ENCODE measurements around the gene KIF5C. TPM values are rescaled to one million over a fixed set of nuclear protein-coding genes. Genes with fewer than 3 reads are reported as not detected.

The KIF5C gene
- total RNA-seq, 1 experiment from 2014 or later = 1.4 TPM

GRCh38 chr2:148943097-148943496, 68.1 kb downstream of the KIF5C start:
- no peak for DNase-seq (ENCODE audit: low read depth, low spot score)
- in situ Hi-C loops (cut with HindIII; ENCODE audit: low pct_unique_long_range_greater_than_20kb, low sequenced_read_pairs) = no loop called here

DNA sequence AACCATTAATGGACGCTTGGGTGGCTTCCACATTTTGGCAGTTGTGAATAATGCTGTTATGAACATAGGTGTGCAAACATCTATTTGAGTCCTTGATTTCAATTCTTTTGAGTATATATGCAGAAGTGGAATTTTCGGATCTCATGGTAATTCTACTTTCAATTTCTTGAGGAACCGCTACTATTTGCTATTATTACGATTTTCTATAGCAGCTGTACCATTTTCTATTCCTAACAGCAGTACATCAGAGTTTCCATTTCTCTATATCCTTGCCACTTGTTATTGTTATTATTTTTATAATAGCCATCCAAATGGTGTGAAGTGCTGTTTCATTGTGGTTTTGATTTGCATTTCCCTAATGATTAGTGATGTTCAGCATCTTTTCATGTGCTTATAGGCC, 69.5 kb downstream of the KIF5C start:
- no peak for DNase-seq (ENCODE audit: low read depth, low spot score)
- in situ Hi-C loops (cut with HindIII; ENCODE audit: low pct_unique_long_range_greater_than_20kb, low sequenced_read_pairs) = no loop called here

DNA sequence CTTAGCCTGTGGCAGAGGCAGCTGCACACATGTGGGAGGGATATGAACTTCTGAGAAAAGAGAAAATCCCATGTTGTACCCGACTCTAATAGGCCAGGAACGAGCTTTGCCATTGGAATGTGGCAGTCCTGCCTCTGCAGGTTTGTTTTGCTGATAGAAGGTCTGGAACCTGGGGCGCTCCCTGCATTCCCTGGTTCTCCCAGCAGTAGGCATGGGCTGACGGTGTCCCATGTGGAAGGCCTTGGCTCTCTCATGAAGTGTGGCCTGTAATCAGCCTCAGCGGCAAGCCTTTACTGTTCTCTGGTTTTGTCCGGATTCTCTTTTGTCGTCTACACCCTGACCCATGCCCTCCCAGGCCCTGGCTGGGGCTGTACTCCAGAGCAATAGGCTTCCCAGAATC, 72.3 kb downstream of the KIF5C start:
- in situ Hi-C loops (cut with HindIII; ENCODE audit: low pct_unique_long_range_greater_than_20kb, low sequenced_read_pairs) = no loop called here
- DNase-seq (ENCODE audit: low read depth, low spot score) = no peak

DNA sequence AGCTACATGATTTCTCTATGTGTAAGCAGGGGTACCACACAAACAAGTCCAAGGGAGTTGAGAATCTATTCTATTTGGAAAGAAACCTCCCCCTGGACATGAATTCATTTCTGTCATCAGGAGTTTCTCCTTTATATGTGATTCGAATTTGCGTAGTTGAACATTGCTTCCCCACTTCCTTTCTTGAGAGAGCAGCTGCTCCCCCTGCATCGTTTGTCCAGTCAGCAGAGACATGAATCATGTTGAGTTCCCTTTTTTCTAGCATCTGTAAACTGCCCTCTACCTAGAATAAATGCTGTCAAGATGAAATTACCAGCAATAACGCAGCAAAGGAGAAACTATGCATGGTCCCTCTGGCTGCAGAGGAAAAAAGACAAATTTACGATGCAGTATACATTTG, 73.8 kb downstream of the KIF5C start:
- DNase-seq (ENCODE audit: low read depth, low spot score) = no peak
- in situ Hi-C loops (cut with HindIII; ENCODE audit: low pct_unique_long_range_greater_than_20kb, low sequenced_read_pairs) = no loop called here

- DNase-seq (ENCODE audit: low read depth, low spot score) = no peak
- in situ Hi-C loops (cut with HindIII; ENCODE audit: low pct_unique_long_range_greater_than_20kb, low sequenced_read_pairs) = no loop called here
Observed at GRCh38 chr2:148949348-148949747, 74.3 kb downstream of the KIF5C start.

- in situ Hi-C loops (cut with HindIII; ENCODE audit: low pct_unique_long_range_greater_than_20kb, low sequenced_read_pairs) = no loop called here
Observed at GRCh38 chr2:148952621-148953020, 77.6 kb downstream of the KIF5C start.

DNA sequence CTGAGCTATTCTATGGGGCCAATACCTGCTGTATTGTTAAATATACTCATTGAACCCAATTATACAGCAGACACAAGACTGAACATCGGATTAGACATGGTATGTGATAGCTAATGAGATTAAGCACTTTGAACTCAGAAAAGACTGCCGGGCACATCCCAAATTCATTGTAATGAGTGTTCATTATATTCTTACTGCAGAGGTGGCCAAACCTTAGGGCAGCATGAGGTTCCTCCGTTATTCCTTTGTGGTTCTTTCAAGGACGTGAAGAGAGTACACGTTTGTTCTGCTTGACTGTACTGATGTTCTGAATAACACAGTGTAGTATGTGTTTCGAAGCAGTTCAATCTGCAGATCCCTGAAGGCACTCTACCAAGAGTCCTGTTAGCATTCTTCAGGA, 78.4 kb downstream of the KIF5C start:
- in situ Hi-C loops (cut with HindIII; ENCODE audit: low pct_unique_long_range_greater_than_20kb, low sequenced_read_pairs) = no loop called here
- DNase-seq (ENCODE audit: low read depth, low spot score) = no peak

More at GRCh38 chr2:148952621-148953020, 77.6 kb downstream of the KIF5C start:
- no peak for DNase-seq (ENCODE audit: low read depth, low spot score)

- DNase-seq (ENCODE audit: low read depth, low spot score) = no peak
- in situ Hi-C loops (cut with HindIII; ENCODE audit: low pct_unique_long_range_greater_than_20kb, low sequenced_read_pairs) = no loop called here
Observed at GRCh38 chr2:148954536-148954935, 79.5 kb downstream of the KIF5C start.

DNA sequence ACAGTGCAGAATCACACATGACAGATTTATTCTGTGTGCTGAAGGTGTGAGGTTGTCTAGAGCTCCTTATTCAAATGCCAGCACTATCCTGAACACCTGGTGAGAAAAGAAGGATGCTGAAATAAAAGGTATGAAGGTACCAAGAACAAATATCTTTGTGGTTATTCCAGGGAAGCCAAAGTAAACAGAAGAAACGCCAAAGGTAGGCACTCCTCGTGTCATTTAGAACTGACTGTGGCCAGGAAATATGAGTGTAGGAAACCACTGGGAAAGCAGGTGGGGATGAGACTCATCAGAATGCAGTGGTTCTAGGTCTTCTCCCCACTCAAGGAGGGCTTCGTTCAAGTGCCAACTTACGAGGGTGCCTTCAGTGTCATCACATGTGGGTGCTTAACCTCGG, 80.8 kb downstream of the KIF5C start:
- in situ Hi-C loops (cut with HindIII; ENCODE audit: low pct_unique_long_range_greater_than_20kb, low sequenced_read_pairs) = no loop called here
- DNase-seq (ENCODE audit: low read depth, low spot score) = no peak

DNA sequence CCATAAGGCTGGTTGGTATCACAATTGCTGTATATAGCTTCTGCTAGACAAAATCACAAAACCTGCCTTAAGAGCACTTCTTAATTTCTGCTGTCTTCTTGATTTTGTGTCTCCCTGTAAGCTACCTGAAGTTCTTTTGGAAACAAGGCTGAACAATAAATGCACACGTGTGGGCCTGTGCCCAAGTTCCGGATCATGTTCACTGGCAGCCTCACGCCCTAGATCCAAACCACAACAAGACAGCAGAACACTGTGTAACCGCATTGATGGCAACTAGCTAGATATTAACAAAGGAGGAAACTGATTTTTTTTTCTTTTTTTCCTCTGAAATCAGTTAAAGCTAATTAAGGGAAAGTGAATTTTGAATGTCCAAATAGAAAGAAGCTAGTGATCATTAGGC, 82.0 kb downstream of the KIF5C start:
- in situ Hi-C loops (cut with HindIII; ENCODE audit: low pct_unique_long_range_greater_than_20kb, low sequenced_read_pairs) = no loop called here
- no peak for DNase-seq (ENCODE audit: low read depth, low spot score)

GRCh38 chr2:148959745-148960144, 84.7 kb downstream of the KIF5C start:
- in situ Hi-C loops (cut with HindIII; ENCODE audit: low pct_unique_long_range_greater_than_20kb, low sequenced_read_pairs) = no loop called here
- no peak for DNase-seq (ENCODE audit: low read depth, low spot score)

DNA sequence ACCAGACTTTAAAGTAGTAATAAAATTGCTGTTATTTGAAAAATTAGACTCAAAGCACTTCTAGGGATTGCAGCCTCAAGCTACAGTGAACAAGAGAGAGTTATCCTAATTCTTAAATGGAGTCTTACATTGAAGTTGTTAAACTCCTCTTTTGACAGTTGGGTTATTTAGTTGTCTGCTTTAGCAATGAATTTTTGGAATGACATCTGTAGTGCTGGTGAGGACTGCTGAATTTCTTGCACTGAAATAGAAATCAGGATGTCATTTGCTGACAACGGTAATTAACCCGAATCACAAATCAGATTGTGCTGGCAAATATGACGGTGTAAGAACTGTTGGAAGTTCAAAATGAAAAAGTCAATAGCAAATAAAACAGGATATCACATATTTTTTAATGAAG, 85.5 kb downstream of the KIF5C start:
- in situ Hi-C loops (cut with HindIII; ENCODE audit: low pct_unique_long_range_greater_than_20kb, low sequenced_read_pairs) = no loop called here
- DNase-seq (ENCODE audit: low read depth, low spot score) = no peak

GRCh38 chr2:148963461-148963860, 88.4 kb downstream of the KIF5C start:
- in situ Hi-C loops (cut with HindIII; ENCODE audit: low pct_unique_long_range_greater_than_20kb, low sequenced_read_pairs) = no loop called here
- no peak for DNase-seq (ENCODE audit: low read depth, low spot score)

DNA sequence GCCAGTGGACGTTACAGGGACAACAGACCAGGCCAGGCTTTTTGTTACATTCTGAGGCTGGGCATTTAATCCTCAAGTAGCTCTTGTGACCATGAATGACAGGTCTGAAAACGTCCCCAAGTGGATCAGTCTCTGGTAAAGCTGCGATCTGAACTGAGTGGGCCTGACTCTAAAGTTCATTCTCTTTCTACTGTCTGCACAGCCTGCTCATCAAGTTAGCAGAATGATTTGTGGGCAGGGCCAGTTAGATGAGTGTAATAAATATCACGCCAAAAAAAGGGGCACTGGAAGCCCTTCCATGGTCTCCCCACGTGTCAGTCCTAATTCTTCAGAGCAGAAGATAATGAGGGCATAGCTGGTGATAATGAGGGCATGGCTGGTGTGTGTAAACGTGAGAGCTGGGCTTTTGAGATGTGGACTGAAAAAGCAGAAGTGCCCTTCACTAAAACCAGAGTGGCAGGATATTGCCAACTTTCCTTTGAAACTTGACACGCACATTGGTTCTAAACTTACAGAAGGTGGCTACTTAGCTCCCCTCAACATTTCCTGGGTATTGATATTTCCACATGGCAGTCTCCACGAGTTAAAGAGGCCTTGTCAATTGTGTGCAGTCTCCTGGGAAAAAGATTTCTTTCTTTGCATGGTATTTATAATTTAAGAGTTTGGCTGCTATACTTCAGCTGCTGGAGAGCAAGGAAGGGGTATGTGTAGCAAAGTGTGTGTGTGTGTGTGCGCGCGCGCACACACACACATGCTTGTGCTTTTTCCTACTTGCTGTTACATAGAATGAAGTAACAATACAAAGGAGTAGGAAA, 90.8 kb downstream of the KIF5C start:
- in situ Hi-C loops (cut with HindIII; ENCODE audit: low pct_unique_long_range_greater_than_20kb, low sequenced_read_pairs) = no loop called here
- no peak for DNase-seq (ENCODE audit: low read depth, low spot score)

GRCh38 chr2:148966438-148966758, 91.4 kb downstream of the KIF5C start:
- DNase-seq (ENCODE audit: low read depth, low spot score) = no peak
- in situ Hi-C loops (cut with HindIII; ENCODE audit: low pct_unique_long_range_greater_than_20kb, low sequenced_read_pairs) = no loop called here

DNA sequence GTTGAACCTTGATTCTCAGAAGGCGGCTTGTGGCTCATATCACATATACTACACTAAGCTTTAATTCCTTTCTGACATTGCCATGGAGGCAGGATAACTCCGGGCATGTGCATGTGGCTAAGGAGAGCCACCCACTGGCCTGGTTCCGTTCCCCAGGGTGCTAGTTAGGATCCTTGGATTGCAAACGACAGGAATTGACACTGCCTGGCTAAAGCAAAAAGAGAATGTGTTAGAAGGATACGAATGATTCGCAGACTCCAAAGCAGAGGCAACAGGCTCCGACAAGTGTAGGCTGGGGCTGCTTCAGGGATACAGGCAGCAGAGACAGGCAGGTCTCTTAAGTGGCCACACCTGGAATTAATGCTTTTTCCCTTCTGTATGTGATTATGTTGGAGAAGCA, 92.0 kb downstream of the KIF5C start:
- no peak for DNase-seq (ENCODE audit: low read depth, low spot score)
- in situ Hi-C loops (cut with HindIII; ENCODE audit: low pct_unique_long_range_greater_than_20kb, low sequenced_read_pairs) = no loop called here

DNA sequence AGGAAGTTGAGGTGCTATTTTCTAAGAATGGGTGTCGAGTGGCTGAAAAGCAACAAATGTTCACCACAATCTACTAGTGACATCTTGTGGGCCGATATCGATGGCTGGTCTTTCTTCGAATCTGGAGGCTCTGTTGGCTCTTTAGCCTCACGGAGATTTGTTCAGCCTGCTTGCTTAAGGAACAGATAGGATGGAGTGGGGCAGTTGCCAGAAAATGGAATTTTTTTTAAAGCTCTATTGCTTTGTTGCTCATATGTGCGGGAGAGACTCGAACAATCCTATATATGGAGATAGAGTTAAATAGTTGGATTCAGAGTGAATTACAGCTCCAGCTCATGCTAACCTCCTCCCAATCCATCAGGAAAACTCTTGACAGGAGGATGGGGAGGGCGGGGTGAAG, 92.6 kb downstream of the KIF5C start:
- in situ Hi-C loops (cut with HindIII; ENCODE audit: low pct_unique_long_range_greater_than_20kb, low sequenced_read_pairs) = no loop called here
- DNase-seq (ENCODE audit: low read depth, low spot score) = no peak

DNA sequence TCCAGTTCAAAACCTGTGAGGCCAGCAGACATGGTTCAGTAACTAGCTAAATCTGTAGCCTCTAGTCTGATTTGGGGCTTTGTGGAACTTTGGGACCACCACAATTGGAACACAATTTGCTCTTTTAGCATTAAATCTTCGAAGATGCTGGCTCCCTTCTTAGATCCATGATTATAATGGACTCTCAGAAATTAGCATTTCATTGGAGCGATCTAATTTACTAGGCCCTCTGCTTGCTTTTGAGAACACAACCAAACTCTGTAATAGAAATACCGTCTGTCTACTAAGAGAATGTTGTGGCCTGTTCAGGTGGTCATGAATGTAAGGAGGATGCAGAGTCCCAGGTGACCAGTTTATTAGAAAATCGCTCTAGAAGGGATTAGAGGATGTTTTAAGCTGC, 93.3 kb downstream of the KIF5C start:
- in situ Hi-C loops (cut with HindIII; ENCODE audit: low pct_unique_long_range_greater_than_20kb, low sequenced_read_pairs) = no loop called here

DNA sequence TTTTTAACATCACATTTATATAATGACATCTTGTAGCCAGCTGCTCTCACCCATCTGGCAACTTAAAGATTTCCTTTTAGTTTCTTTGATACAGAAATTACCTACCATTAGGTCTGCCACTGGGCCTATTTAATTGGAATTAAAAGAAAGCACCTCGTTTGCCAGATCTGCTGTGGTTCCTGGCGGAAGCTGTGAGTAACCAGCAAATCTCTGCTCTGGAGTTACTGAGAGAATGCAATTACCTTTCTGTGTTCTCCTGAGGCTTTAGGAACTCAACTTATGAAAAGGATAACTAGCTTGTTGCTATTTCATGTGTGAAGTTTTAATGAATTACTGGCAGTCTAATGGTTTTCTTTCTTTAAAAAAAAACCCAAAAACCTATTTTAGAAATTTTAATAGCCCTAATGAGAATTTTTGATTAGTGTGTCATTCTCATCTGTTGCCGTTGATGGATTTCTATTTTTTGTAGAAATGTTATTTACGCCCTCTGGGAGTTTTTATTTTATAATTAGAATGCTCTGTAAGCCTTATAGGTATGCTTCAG, 93.8 kb downstream of the KIF5C start:
- DNase-seq (ENCODE audit: low read depth, low spot score) = no peak
- in situ Hi-C loops (cut with HindIII; ENCODE audit: low pct_unique_long_range_greater_than_20kb, low sequenced_read_pairs) = no loop called here

More for the DNA sequence above, 93.3 kb downstream of the KIF5C start:
- no peak for DNase-seq (ENCODE audit: low read depth, low spot score)

GRCh38 chr2:148969659-148970061, 94.6 kb downstream of the KIF5C start:
- no peak for DNase-seq (ENCODE audit: low read depth, low spot score)
- in situ Hi-C loops (cut with HindIII; ENCODE audit: low pct_unique_long_range_greater_than_20kb, low sequenced_read_pairs) = no loop called here

All from SK-MEL-5 (cell line).